BE2C (cell line): ENCODE results near the gene MGMT.

Experiments used
- DNase-seq: peaks from one replicate; pipeline ENCODE4 v3.0.0-alpha.2; 2020
- H3K27me3 ChIP-seq: fragments of 250-450 bp; sonication (Bioruptor Pico); 2 replicates; pipeline ENCODE4 v1.5.1; 2020; ENCODE audit warnings: mild to moderate bottlenecking
- H3K36me3 ChIP-seq: fragments of 250-450 bp; sonication (Bioruptor Pico); 2 replicates; pipeline ENCODE4 v1.5.1; 2020; ENCODE audit warnings: mild to moderate bottlenecking
- H3K4me1 ChIP-seq: fragments of 250-450 bp; sonication (Bioruptor Pico); 2 replicates; pipeline ENCODE4 v1.5.1; 2020
- H3K4me3 ChIP-seq: 2 replicates; pipeline ENCODE4 v1.5.1; 2011; ENCODE audit warnings: low read depth, low read length
- H3K9me3 ChIP-seq: fragments of 250-450 bp; sonication (Bioruptor Pico); 2 replicates; pipeline ENCODE4 v1.5.1; 2020
- TF ChIP-seq, protein P1 (sequence below): IDR thresholded peaks from 2 replicates; pipeline ENCODE4 v1.5.1; 2012; ENCODE audit warnings: mild to moderate bottlenecking, low read depth, low read length

MGMT gene

DNA sequence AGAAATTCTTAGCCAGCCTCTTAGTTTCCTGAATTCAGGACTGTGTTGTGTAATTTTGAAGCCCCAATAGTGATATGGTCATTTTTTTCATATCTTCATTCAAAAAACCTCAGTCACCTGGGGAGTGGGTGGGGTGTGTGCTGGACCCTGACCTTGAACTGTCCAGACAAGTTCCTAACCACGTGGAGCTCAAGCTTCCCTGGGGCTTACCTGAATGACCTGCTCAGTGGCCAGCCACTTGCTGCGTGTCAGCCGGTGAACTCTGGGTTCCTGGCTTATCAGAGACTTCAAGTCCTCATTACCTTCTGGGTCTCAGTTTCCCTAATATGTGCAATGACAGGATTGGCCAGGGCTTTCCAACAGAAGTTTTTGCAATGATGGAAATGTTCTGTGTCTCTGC lies 27.1 kb downstream of the MGMT start:
- TF ChIP-seq, protein P1, sequence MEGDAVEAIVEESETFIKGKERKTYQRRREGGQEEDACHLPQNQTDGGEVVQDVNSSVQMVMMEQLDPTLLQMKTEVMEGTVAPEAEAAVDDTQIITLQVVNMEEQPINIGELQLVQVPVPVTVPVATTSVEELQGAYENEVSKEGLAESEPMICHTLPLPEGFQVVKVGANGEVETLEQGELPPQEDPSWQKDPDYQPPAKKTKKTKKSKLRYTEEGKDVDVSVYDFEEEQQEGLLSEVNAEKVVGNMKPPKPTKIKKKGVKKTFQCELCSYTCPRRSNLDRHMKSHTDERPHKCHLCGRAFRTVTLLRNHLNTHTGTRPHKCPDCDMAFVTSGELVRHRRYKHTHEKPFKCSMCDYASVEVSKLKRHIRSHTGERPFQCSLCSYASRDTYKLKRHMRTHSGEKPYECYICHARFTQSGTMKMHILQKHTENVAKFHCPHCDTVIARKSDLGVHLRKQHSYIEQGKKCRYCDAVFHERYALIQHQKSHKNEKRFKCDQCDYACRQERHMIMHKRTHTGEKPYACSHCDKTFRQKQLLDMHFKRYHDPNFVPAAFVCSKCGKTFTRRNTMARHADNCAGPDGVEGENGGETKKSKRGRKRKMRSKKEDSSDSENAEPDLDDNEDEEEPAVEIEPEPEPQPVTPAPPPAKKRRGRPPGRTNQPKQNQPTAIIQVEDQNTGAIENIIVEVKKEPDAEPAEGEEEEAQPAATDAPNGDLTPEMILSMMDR: no peak
- H3K4me1 ChIP-seq: peaks cover 4% of the 10 kb centered on the region
- H3K9me3 ChIP-seq: peaks cover 7% of the 10 kb centered on the region; the same call in 1 of the 2 replicates
- no peak overlapping the region for H3K4me3 ChIP-seq
- H3K36me3 ChIP-seq: no peaks in the 10 kb centered on the region
- no peak for DNase-seq
- no peaks in the 10 kb centered on the region for H3K27me3 ChIP-seq

DNA sequence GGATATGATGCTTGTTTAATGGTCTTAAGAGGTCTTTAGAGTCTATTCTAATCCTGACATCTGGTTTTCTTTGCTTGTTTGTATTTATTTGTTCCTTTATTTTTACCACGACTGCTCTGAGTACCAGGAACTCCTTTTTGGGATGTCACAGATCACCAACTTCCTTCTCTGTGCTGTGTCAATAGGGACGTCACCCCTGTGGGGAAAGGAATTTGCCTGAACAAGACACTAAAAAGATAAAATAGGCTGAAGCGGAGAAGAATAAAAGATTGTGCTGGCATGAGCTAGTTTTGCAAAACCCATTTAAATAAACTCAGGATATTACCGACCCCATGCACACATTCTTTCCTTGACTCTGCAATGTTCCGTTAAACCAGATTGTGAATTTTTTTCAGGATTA lies 27.7 kb downstream of the MGMT start:
- H3K4me1 ChIP-seq: peaks cover 4% of the 10 kb centered on the region
- H3K27me3 ChIP-seq: no peaks in the 10 kb centered on the region
- DNase-seq: no peak
- H3K36me3 ChIP-seq: no peaks in the 10 kb centered on the region
- H3K9me3 ChIP-seq: peaks cover 7% of the 10 kb centered on the region; the same call in 1 of the 2 replicates
- H3K4me3 ChIP-seq: no peak overlapping the region
- TF ChIP-seq, protein P1: no peak

DNA sequence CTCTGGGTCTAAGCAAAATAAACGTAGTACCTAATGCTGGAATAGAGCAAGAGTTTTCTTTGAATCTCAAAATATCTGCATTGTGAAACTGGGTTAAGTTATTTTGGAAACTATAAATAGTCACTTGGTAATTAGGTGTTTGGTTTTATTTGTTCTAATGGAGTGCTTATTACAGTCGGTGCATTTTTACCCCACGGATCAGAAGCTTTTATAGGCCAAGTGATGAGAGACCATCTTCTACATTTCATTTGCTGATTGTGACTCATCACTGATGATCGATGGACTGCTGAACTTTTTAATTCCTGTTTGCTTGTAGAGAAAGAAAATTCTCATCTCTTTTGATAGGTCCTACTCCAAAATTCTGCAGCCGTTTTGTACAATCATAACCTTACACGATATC lies 28.2 kb downstream of the MGMT start:
- H3K9me3 ChIP-seq: peaks cover 7% of the 10 kb centered on the region; the same call in 1 of the 2 replicates
- H3K36me3 ChIP-seq: no peaks in the 10 kb centered on the region

DNA sequence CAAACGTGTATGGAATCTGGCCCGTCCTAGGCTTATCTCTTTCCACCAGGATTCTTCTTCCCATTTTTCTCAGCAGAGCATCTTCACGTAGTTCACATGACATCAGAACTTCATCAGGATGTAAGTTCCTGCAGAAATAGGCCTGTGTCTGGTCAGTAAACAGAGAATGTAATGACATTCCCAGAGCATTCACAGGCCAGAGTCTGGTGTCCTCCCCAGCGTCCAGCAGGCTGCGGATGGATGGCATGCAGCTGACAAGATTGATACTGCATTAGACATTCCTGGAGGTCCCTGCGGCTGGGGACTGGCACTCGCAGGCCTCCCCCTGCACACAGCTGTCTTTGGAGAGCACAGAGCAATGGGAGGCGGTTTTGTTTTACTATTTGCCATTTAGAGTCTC lies 28.7 kb downstream of the MGMT start:
- no peak overlapping the region for H3K4me3 ChIP-seq
- H3K4me1 ChIP-seq: peaks cover 4% of the 10 kb centered on the region
- H3K9me3 ChIP-seq: peaks cover 7% of the 10 kb centered on the region; the same call in 1 of the 2 replicates
- peak; percentile 37 for DNase-seq
- no peaks in the 10 kb centered on the region for H3K27me3 ChIP-seq
- TF ChIP-seq, protein P1: no peak
- no peaks in the 10 kb centered on the region for H3K36me3 ChIP-seq

More for the DNA sequence above, 28.2 kb downstream of the MGMT start:
- H3K4me3 ChIP-seq: no peak overlapping the region
- H3K4me1 ChIP-seq: peaks cover 4% of the 10 kb centered on the region
- no peaks in the 10 kb centered on the region for H3K27me3 ChIP-seq
- no peak for DNase-seq
- TF ChIP-seq, protein P1: no peak

DNA sequence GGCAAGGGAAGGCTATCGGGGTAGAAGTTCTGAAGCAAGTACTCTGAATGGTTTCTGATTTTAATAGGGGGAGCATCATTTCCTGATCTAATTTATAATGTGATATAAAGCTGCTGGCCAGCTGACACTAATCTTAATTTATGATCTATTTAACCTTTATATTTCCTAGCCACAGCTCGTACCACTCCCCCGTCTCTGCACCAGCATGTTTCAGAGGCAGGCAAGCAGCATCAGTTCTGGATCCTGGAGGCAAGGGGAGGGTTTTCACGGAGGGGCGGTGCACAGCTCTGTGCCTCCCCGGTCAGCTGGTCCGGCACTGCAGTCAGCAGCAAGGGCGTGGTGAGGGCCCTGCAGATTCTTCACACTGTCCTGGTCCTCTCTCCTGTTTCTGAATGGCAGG lies 30.0 kb downstream of the MGMT start:
- H3K36me3 ChIP-seq: no peaks in the 10 kb centered on the region

DNA sequence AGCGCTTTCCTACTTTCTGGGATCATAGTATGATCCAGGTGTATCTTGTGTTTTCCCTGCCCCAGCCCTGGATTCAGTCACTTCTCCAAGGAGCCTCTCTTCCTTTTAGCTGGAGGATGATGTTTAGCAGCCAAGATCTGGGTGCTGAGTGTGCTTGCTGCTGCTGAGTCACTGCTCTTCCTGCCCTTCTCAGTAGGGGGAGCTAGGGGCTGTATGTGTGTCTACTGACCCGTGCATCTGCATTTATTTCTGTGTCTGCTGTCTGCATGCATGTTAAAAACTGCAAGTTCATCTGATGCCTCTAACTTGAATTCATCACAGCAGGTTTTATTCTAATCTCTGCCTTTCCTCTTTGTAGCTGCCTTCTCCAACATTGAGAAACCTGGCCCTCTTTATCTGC lies 31.6 kb downstream of the MGMT start:
- no peaks in the 10 kb centered on the region; the same call in 1 of the 2 replicates for H3K9me3 ChIP-seq
- DNase-seq: no peak
- no peaks in the 10 kb centered on the region for H3K27me3 ChIP-seq
- H3K4me3 ChIP-seq: no peak overlapping the region
- no peaks in the 10 kb centered on the region for H3K36me3 ChIP-seq
- TF ChIP-seq, protein P1: no peak
- peaks cover 4% of the 10 kb centered on the region for H3K4me1 ChIP-seq

More for the DNA sequence above, 30.0 kb downstream of the MGMT start:
- DNase-seq: peak; percentile 51
- H3K27me3 ChIP-seq: no peaks in the 10 kb centered on the region
- H3K4me3 ChIP-seq: no peak overlapping the region
- H3K4me1 ChIP-seq: peaks cover 4% of the 10 kb centered on the region
- TF ChIP-seq, protein P1: no peak
- no peaks in the 10 kb centered on the region; the same call in 1 of the 2 replicates for H3K9me3 ChIP-seq
